Measurements from ENCODE around the gene ZDHHC11B. TPM values are rescaled to one million over a fixed set of nuclear protein-coding genes. Genes with fewer than 3 reads are reported as not detected.
"Not testable (repeated sequence)": the region's sequence is repeated elsewhere in the genome, so short reads cannot be mapped to it uniquely, and the experiment has no call there.

Gene ZDHHC11B
- total RNA-seq, 4 donors from 2014 or later, result 0.39 to 2.1 (median 1.5) TPM; not detected in 1

GRCh38 chr5:777756-778161 is 6.8 kb downstream of the ZDHHC11B start:
- Histone ChIP-seq H3K4me3 (no peak overlapping the region), H3K27me3 (no peaks in the 10 kb centered on the region), H3K36me3 (no peaks in the 10 kb centered on the region), H3K9me3 (no peaks in the 10 kb centered on the region), H3K27ac (no peak overlapping the region), H3K4me1 (no peaks in the 10 kb centered on the region)
- 94% methylated on average over 28 to 36 of the region's 36 CpGs for WGBS, 2 donors
- no peak for TF ChIP-seq EP300 (IDR thresholded peaks at IDR 0.05)
- TF ChIP-seq POLR2A (IDR thresholded peaks at IDR 0.05), result no peak
- no peak for TF ChIP-seq CTCF (IDR thresholded peaks at IDR 0.05)
- DNase-seq (ENCODE audit: low spot score in 2 of 2), result no peak

GRCh38 chr5:776862-777711 is 7.4 kb downstream of the ZDHHC11B start:
- Histone ChIP-seq H3K4me3 (peak overlapping the region in 1 of 4 donors; percentile 15), H3K27me3 (no peaks in the 10 kb centered on the region), H3K4me1 (no peaks in the 10 kb centered on the region), H3K9me3 (no peaks in the 10 kb centered on the region), H3K36me3 (no peaks in the 10 kb centered on the region), H3K27ac (no peak overlapping the region)
- no peak for DNase-seq (ENCODE audit: low spot score in 2 of 2)
- TF ChIP-seq POLR2A (IDR thresholded peaks at IDR 0.05) (no peak), EP300 (IDR thresholded peaks at IDR 0.05) (no peak), CTCF (IDR thresholded peaks at IDR 0.05) (no peak)
- WGBS, 2 donors, result 77 to 80% methylated on average over 42 of the region's 42 CpGs

- H3K36me3 ChIP-seq, result no peaks in the 10 kb centered on the region
- TF ChIP-seq POLR2A (IDR thresholded peaks at IDR 0.05), result no peak
- no peak for TF ChIP-seq CTCF (IDR thresholded peaks at IDR 0.05)
- no peak for TF ChIP-seq EP300 (IDR thresholded peaks at IDR 0.05)
Measured at GRCh38 chr5:775961-776861, 8.3 kb downstream of the ZDHHC11B start.

GRCh38 chr5:775595-775960 is 9.0 kb downstream of the ZDHHC11B start:
- H3K9me3 ChIP-seq; DNase-seq (ENCODE audit: low spot score in 2 of 2); H3K4me1 ChIP-seq; H3K4me3 ChIP-seq; H3K27me3 ChIP-seq; H3K36me3 ChIP-seq; H3K27ac ChIP-seq: not testable (repeated sequence)
- 79 to 82% methylated on average over 8 to 9 of the region's 9 CpGs for WGBS, 2 donors

More at GRCh38 chr5:775961-776861, 8.3 kb downstream of the ZDHHC11B start:
- no peak for DNase-seq (ENCODE audit: low spot score in 2 of 2)
- Histone ChIP-seq H3K9me3 (no peaks in the 10 kb centered on the region), H3K4me3 (peak overlapping the region in 1 of 4 donors; percentile 15), H3K27ac (no peak overlapping the region), H3K27me3 (no peaks in the 10 kb centered on the region), H3K4me1 (no peaks in the 10 kb centered on the region)
- WGBS, 2 donors, result 79 to 81% methylated on average over 20 of the region's 20 CpGs

GRCh38 chr5:774854-775505 is 9.5 kb downstream of the ZDHHC11B start:
- 85 to 90% methylated on average over 15 to 18 of the region's 18 CpGs for WGBS, 2 donors
- H3K36me3 ChIP-seq; DNase-seq (ENCODE audit: low spot score in 2 of 2); H3K4me1 ChIP-seq; H3K4me3 ChIP-seq; H3K27me3 ChIP-seq; H3K27ac ChIP-seq; H3K9me3 ChIP-seq: not testable (repeated sequence)

- H3K36me3 ChIP-seq; H3K4me3 ChIP-seq; H3K27ac ChIP-seq; H3K27me3 ChIP-seq; H3K9me3 ChIP-seq; DNase-seq (ENCODE audit: low spot score in 2 of 2); H3K4me1 ChIP-seq: not testable (repeated sequence)
- WGBS, 2 donors, result 92% methylated on average over 2 of the region's 6 CpGs; no CpG with 5 or more reads in 1 of the 2 donors
Measured at GRCh38 chr5:774304-774703, 10.2 kb downstream of the ZDHHC11B start.

All from tibial nerve (tissue), 4 donors.